Astrocyte (in vitro differentiated cells and primary cell): Measurements from ENCODE around the gene PIGN. TPM values are rescaled to one million over a fixed set of nuclear protein-coding genes. Genes with fewer than 3 reads are reported as not detected.

Experiments used
- DNase-seq: peaks from one replicate; pipeline ENCODE4 v3.0.0-alpha.2; 2010; ENCODE audit warnings: low read depth
- FAIRE-seq: peaks from 2 replicates; lab custom pipeline; 2011; peaks lifted over from hg19 to GRCh38; lab: Jason Lieb, UNC
- H2AFZ ChIP-seq: 2 replicates; pipeline ENCODE4 v1.6.0; 2012; ENCODE audit warnings: low read depth, low read length, inconsistent platforms
- H3K27ac ChIP-seq: 2 replicates; pipeline ENCODE4 v1.5.1; 2011; ENCODE audit warnings: low read depth, low read length, inconsistent platforms
- H3K27me3 ChIP-seq: 2 replicates; pipeline ENCODE4 v1.6.0; 2011; ENCODE audit warnings: low read length, inconsistent platforms; ENCODE audit not compliant: insufficient read depth
- H3K36me3 ChIP-seq: 2 replicates; pipeline ENCODE4 v1.5.1; 2011; ENCODE audit warnings: low read length, inconsistent platforms; ENCODE audit not compliant: insufficient read depth
- H3K4me1 ChIP-seq: 2 replicates; pipeline ENCODE4 v1.5.1; 2011; ENCODE audit warnings: low read length, inconsistent platforms; ENCODE audit not compliant: insufficient read depth
- H3K4me2 ChIP-seq: 2 replicates; pipeline ENCODE4 v1.6.0; 2012; ENCODE audit warnings: low read length, inconsistent platforms
- H3K4me3 ChIP-seq: 2 replicates; pipeline ENCODE4 v1.5.1; 2011; ENCODE audit warnings: low read depth, mild to moderate bottlenecking, low read length, inconsistent platforms; ENCODE audit not compliant: insufficient read depth
- H3K79me2 ChIP-seq: 2 replicates; pipeline ENCODE4 v1.6.0; 2012; ENCODE audit warnings: mild to moderate bottlenecking, low read length, inconsistent platforms; ENCODE audit not compliant: insufficient read depth
- H3K9ac ChIP-seq: 2 replicates; pipeline ENCODE4 v1.6.0; 2012; ENCODE audit warnings: mild to moderate bottlenecking, low read length, inconsistent platforms
- H3K9me3 ChIP-seq: 2 replicates; pipeline ENCODE4 v1.5.1; 2012; ENCODE audit warnings: low read depth, mild to moderate bottlenecking, low read length, inconsistent platforms; ENCODE audit not compliant: insufficient read depth
- H4K20me1 ChIP-seq: 2 replicates; pipeline ENCODE4 v1.6.0; 2012; ENCODE audit warnings: low read length, inconsistent platforms; ENCODE audit not compliant: insufficient read depth
- H3K27ac Mint-ChIP-seq: one replicate; pipeline ENCODE4 v1.8.0; 2021; ENCODE audit warnings: mild to moderate bottlenecking, mixed read lengths; ENCODE audit not compliant: unreplicated experiment
- H3K27me3 Mint-ChIP-seq: one replicate; pipeline ENCODE4 v1.8.0; 2021; ENCODE audit warnings: low read depth, mixed read lengths; ENCODE audit not compliant: unreplicated experiment
- H3K36me3 Mint-ChIP-seq: one replicate; pipeline ENCODE4 v1.8.0; 2021; ENCODE audit warnings: low read depth, mixed read lengths; ENCODE audit not compliant: unreplicated experiment
- H3K4me1 Mint-ChIP-seq: one replicate; pipeline ENCODE4 v1.8.0; 2021; ENCODE audit warnings: low read depth, mixed read lengths; ENCODE audit not compliant: unreplicated experiment
- H3K4me3 Mint-ChIP-seq: one replicate; pipeline ENCODE4 v1.8.0; 2021; ENCODE audit warnings: mild to moderate bottlenecking, moderate library complexity, mixed read lengths; ENCODE audit not compliant: unreplicated experiment
- H3K9me3 Mint-ChIP-seq: one replicate; pipeline ENCODE4 v1.8.0; 2021; ENCODE audit warnings: mild to moderate bottlenecking, mixed read lengths; ENCODE audit not compliant: unreplicated experiment
- EZH2 ChIP-seq: IDR thresholded peaks from 2 replicates; pipeline ENCODE4 v1.6.1; 2012; ENCODE audit warnings: mild to moderate bottlenecking, low read length, inconsistent platforms; ENCODE audit not compliant: insufficient read depth
- total RNA-seq: library from RNA; stranded (reverse); gene quantifications from 2 replicates; pipeline ENCODE4 v1.2.1, GENCODE V29; 2021
- TF ChIP-seq, protein P1 (sequence below): IDR thresholded peaks from 2 replicates; pipeline ENCODE4 v1.5.1; 2011; ENCODE audit warnings: low read depth, mild to moderate bottlenecking, inconsistent platforms, low read length, moderate library complexity; ENCODE audit not compliant: insufficient read depth

The PIGN gene
- total RNA-seq, 1 donor from 2014 or later, result 20.0 TPM

DNA sequence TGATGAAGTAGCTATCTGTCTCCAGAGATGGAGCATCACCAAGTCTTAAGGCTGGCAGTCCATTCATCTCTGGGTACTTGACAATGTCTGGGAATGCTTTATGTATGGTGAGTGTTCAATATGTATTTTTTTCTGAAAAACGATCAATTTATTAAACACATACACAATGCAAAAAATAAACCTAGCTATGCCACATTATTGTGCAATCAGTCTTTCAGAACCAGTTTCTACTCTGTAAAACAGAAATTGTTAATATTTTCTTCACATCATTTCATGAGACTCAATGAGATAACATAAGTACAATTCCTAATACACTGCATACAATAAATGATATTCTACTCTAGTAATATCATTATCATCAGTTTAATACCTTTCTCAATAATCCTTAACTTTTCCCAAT lies 122.5 kb downstream of the PIGN start:
- Mint-ChIP-seq H3K9me3 (peaks cover 5% of the 10 kb centered on the region), H3K27ac (no peak overlapping the region)
- no peak overlapping the region for H3K9ac ChIP-seq

DNA sequence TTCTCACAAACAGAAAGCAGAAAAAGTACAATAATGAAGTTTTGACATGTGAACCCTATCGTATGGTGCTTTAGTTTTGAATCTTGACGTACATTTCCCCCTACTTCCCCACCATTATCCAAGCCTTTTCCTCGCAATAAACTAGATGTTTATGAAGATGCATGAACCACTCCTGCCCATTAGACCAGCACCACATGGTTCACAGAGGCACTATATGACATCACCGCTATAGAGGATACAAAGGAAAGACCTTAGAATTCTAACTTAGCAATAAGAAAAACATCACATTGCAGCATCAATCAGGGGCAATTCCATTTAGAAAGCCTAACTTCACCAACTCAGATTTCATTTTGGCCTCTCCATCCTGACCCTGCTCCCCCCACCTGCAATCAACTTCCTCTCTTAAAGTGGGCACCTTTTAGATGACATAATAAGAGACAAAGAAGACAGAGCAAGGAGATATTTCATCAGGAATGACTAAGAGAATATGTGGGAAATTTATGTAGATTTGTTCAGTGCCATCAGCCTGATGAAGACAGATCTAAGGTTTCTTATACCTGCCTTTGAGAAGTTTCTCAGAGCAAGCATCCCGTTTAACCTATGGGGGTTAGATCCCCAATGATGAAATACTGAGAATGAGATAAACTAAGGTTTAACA lies 124.9 kb downstream of the PIGN start:
- no peaks in the 10 kb centered on the region for H3K79me2 ChIP-seq
- FAIRE-seq (no peak), DNase-seq (no peak)
- H3K27me3 Mint-ChIP-seq, result no peaks in the 10 kb centered on the region
- peaks cover 5% of the 10 kb centered on the region for H3K9me3 Mint-ChIP-seq
- TF ChIP-seq EZH2, result no peak
- TF ChIP-seq, protein P1, sequence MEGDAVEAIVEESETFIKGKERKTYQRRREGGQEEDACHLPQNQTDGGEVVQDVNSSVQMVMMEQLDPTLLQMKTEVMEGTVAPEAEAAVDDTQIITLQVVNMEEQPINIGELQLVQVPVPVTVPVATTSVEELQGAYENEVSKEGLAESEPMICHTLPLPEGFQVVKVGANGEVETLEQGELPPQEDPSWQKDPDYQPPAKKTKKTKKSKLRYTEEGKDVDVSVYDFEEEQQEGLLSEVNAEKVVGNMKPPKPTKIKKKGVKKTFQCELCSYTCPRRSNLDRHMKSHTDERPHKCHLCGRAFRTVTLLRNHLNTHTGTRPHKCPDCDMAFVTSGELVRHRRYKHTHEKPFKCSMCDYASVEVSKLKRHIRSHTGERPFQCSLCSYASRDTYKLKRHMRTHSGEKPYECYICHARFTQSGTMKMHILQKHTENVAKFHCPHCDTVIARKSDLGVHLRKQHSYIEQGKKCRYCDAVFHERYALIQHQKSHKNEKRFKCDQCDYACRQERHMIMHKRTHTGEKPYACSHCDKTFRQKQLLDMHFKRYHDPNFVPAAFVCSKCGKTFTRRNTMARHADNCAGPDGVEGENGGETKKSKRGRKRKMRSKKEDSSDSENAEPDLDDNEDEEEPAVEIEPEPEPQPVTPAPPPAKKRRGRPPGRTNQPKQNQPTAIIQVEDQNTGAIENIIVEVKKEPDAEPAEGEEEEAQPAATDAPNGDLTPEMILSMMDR, result no peak
- no peaks in the 10 kb centered on the region for H3K4me1 Mint-ChIP-seq
- no peak overlapping the region for H3K27ac Mint-ChIP-seq
- H3K36me3 ChIP-seq, result no peaks in the 10 kb centered on the region
- H3K9me3 ChIP-seq, result peaks cover 5% of the 10 kb centered on the region
- no peaks in the 10 kb centered on the region for H4K20me1 ChIP-seq
- no peak overlapping the region for H3K9ac ChIP-seq
- no peaks in the 10 kb centered on the region for H3K27me3 ChIP-seq
- peaks cover 3% of the 10 kb centered on the region for H3K4me1 ChIP-seq
- H2AFZ ChIP-seq, result no peak overlapping the region
- no peak overlapping the region for H3K4me3 Mint-ChIP-seq
- H3K27ac ChIP-seq, result no peak overlapping the region
- H3K36me3 Mint-ChIP-seq, result peaks cover 10% of the 10 kb centered on the region
- peak overlapping the region; percentile 47 for H3K4me2 ChIP-seq
- no peak overlapping the region for H3K4me3 ChIP-seq

More for the DNA sequence above, 122.5 kb downstream of the PIGN start:
- no peak for FAIRE-seq
- H2AFZ ChIP-seq, result no peak overlapping the region
- no peak overlapping the region for H3K4me3 ChIP-seq
- no peaks in the 10 kb centered on the region for H4K20me1 ChIP-seq
- H3K79me2 ChIP-seq, result no peaks in the 10 kb centered on the region
- Mint-ChIP-seq H3K4me1 (no peaks in the 10 kb centered on the region), H3K27me3 (no peaks in the 10 kb centered on the region), H3K4me3 (no peak overlapping the region), H3K36me3 (peaks cover 12% of the 10 kb centered on the region)
- peaks cover 5% of the 10 kb centered on the region for H3K9me3 ChIP-seq
- no peak for DNase-seq
- H3K27ac ChIP-seq, result no peak overlapping the region
- H3K4me2 ChIP-seq, result no peak overlapping the region
- TF ChIP-seq EZH2, result no peak
- TF ChIP-seq, protein P1, result no peak
- no peaks in the 10 kb centered on the region for H3K27me3 ChIP-seq
- no peaks in the 10 kb centered on the region for H3K36me3 ChIP-seq
- peaks cover 3% of the 10 kb centered on the region for H3K4me1 ChIP-seq

- no peak overlapping the region for H3K9ac ChIP-seq
- Mint-ChIP-seq H3K27ac (no peak overlapping the region), H3K4me1 (no peaks in the 10 kb centered on the region), H3K27me3 (no peaks in the 10 kb centered on the region), H3K9me3 (peaks cover 5% of the 10 kb centered on the region), H3K4me3 (no peak overlapping the region), H3K36me3 (peaks cover 7% of the 10 kb centered on the region)
- no peaks in the 10 kb centered on the region for H3K36me3 ChIP-seq
- H3K79me2 ChIP-seq, result no peaks in the 10 kb centered on the region
- DNase-seq (no peak), FAIRE-seq (no peak)
- H2AFZ ChIP-seq, result no peak overlapping the region
- no peak overlapping the region for H3K27ac ChIP-seq
- TF ChIP-seq, protein P1, result no peak
- TF ChIP-seq EZH2, result no peak
- H3K4me1 ChIP-seq, result peaks cover 3% of the 10 kb centered on the region
- peaks cover 5% of the 10 kb centered on the region for H3K9me3 ChIP-seq
- H4K20me1 ChIP-seq, result no peaks in the 10 kb centered on the region
- H3K4me2 ChIP-seq, result no peak overlapping the region
- no peaks in the 10 kb centered on the region for H3K27me3 ChIP-seq
- H3K4me3 ChIP-seq, result no peak overlapping the region
Measured at GRCh38 chr18:62060820-62061219, 126.0 kb downstream of the PIGN start.
